ENCODE measurements around the gene VPS16.

The VPS16 gene

DNA sequence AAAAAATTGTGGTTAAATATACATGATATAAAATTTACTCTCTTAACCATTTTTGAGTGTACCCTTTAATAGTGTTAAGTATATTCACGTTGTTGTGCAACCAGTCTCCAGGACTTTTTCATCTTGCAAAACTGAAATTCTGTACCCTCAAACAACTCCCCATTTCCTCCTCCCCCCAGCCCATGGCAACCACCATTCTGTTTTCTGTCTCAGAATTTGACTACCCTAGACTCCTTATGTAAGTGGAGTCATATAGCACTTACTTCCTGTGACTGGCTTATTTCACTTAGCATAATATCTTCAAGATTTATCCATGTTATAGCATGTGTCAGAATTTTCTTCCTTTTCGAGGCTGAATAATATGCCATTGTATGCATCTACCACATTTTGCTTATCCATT lies 5.1 kb downstream of the VPS16 start:
- Histone ChIP-seq H3K36me3 (ENCODE audit: control insufficient read depth, low read length) (no peaks in the 10 kb centered on the region), H3K79me2 (ENCODE audit: control insufficient read depth, low read length) (peaks cover 11% of the 10 kb centered on the region), H4K20me1 (ENCODE audit: control insufficient read depth, insufficient read depth, low read depth, low read length) (no peaks in the 10 kb centered on the region), H3K27me3 (ENCODE audit: control insufficient read depth, low read length) (no peaks in the 10 kb centered on the region), H3K9me3 (ENCODE audit: control insufficient read depth, insufficient read depth, low read length) (no peaks in the 10 kb centered on the region), H3F3A (ENCODE audit: control insufficient read depth, insufficient read depth) (no peaks in the 10 kb centered on the region), H3K9me2 (replicated peaks; ENCODE audit: control insufficient read depth, low read length) (no peaks in the 10 kb centered on the region), H3K4me1 (ENCODE audit: control insufficient read depth, low read length) (peaks cover 8% of the 10 kb centered on the region), H3K4me3 (ENCODE audit: low read length) (no peak overlapping the region), H3K4me2 (ENCODE audit: low read length) (no peak overlapping the region), H3K27ac (ENCODE audit: low read depth, low read length) (no peak overlapping the region)
- no peak for TF ChIP-seq EZH2phosphoT487 (IDR thresholded peaks at IDR 0.05; ENCODE audit: borderline replicate concordance, low read length)
- TF ChIP-seq, protein P1, sequence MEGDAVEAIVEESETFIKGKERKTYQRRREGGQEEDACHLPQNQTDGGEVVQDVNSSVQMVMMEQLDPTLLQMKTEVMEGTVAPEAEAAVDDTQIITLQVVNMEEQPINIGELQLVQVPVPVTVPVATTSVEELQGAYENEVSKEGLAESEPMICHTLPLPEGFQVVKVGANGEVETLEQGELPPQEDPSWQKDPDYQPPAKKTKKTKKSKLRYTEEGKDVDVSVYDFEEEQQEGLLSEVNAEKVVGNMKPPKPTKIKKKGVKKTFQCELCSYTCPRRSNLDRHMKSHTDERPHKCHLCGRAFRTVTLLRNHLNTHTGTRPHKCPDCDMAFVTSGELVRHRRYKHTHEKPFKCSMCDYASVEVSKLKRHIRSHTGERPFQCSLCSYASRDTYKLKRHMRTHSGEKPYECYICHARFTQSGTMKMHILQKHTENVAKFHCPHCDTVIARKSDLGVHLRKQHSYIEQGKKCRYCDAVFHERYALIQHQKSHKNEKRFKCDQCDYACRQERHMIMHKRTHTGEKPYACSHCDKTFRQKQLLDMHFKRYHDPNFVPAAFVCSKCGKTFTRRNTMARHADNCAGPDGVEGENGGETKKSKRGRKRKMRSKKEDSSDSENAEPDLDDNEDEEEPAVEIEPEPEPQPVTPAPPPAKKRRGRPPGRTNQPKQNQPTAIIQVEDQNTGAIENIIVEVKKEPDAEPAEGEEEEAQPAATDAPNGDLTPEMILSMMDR (IDR thresholded peaks at IDR 0.05; ENCODE audit: low read depth, low read length, poor library complexity, severe bottlenecking), result no peak

DNA sequence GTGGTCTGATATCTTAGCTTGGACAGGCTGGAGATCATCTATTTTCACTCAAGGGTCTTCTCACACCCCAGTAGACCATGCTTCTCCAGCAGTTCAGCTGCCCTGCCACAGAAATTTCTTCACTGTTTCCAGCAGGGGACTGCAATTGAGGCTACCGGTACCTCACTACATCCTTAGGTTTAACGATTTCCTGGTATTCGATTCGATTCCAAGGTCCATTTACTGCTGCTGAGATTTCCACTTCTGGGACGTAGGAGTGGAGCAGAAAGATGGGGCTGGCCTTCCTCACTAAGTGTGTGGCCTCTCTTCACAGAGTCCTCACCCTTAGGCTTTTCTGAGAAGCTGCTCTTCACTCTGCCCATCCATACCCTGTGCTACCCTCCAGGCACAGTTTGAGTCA lies 6.2 kb downstream of the VPS16 start:
- H3K4me3 ChIP-seq (ENCODE audit: low read length), result no peak overlapping the region
- no peak for TF ChIP-seq EZH2phosphoT487 (IDR thresholded peaks at IDR 0.05; ENCODE audit: borderline replicate concordance, low read length)
- TF ChIP-seq, protein P1 (IDR thresholded peaks at IDR 0.05; ENCODE audit: low read depth, low read length, poor library complexity, severe bottlenecking), result no peak
- no peak overlapping the region for H3K27ac ChIP-seq (ENCODE audit: low read depth, low read length)
- H4K20me1 ChIP-seq (ENCODE audit: control insufficient read depth, insufficient read depth, low read depth, low read length), result no peaks in the 10 kb centered on the region
- no peaks in the 10 kb centered on the region for H3K27me3 ChIP-seq (ENCODE audit: control insufficient read depth, low read length)
- H3K9me3 ChIP-seq (ENCODE audit: control insufficient read depth, insufficient read depth, low read length), result no peaks in the 10 kb centered on the region
- no peaks in the 10 kb centered on the region for H3K36me3 ChIP-seq (ENCODE audit: control insufficient read depth, low read length)
- H3K79me2 ChIP-seq (ENCODE audit: control insufficient read depth, low read length), result peaks cover 1% of the 10 kb centered on the region
- no peaks in the 10 kb centered on the region for H3F3A ChIP-seq (ENCODE audit: control insufficient read depth, insufficient read depth)
- no peak overlapping the region for H3K4me2 ChIP-seq (ENCODE audit: low read length)
- no peaks in the 10 kb centered on the region for H3K9me2 ChIP-seq (replicated peaks; ENCODE audit: control insufficient read depth, low read length)
- H3K4me1 ChIP-seq (ENCODE audit: control insufficient read depth, low read length), result peaks cover 2% of the 10 kb centered on the region

DNA sequence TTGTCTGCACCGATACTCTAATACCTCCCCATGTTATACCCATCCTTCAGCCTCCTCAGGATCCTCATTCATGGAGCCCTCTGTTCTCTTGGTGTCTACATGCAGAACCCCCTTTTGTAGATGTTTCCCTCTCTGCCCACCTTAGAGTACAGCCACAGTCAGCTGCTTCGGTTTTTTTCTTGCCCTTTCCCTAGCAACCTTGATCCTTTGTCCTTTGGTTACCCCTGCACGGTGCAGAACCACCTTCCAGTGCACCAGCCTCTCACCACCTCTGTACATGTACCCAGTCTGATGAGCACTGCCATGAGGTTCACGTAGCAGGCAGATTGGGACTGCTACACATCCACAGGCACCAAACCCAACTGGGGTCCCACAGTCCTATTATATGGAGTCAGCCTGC lies 7.3 kb downstream of the VPS16 start:
- H3K27me3 ChIP-seq (ENCODE audit: control insufficient read depth, low read length), result no peaks in the 10 kb centered on the region
- H3K27ac ChIP-seq (ENCODE audit: low read depth, low read length), result no peak overlapping the region
- no peaks in the 10 kb centered on the region for H3K9me3 ChIP-seq (ENCODE audit: control insufficient read depth, insufficient read depth, low read length)
- H3K4me2 ChIP-seq (ENCODE audit: low read length), result no peak overlapping the region
- H3K9me2 ChIP-seq (replicated peaks; ENCODE audit: control insufficient read depth, low read length), result no peaks in the 10 kb centered on the region
- H3F3A ChIP-seq (ENCODE audit: control insufficient read depth, insufficient read depth), result no peaks in the 10 kb centered on the region
- TF ChIP-seq EZH2phosphoT487 (IDR thresholded peaks at IDR 0.05; ENCODE audit: borderline replicate concordance, low read length), result no peak
- TF ChIP-seq, protein P1 (IDR thresholded peaks at IDR 0.05; ENCODE audit: low read depth, low read length, poor library complexity, severe bottlenecking), result no peak
- H3K79me2 ChIP-seq (ENCODE audit: control insufficient read depth, low read length), result no peaks in the 10 kb centered on the region
- H3K4me1 ChIP-seq (ENCODE audit: control insufficient read depth, low read length), result peaks cover 6% of the 10 kb centered on the region; the same call in 1 of the 2 replicates
- H4K20me1 ChIP-seq (ENCODE audit: control insufficient read depth, insufficient read depth, low read depth, low read length), result no peaks in the 10 kb centered on the region
- H3K36me3 ChIP-seq (ENCODE audit: control insufficient read depth, low read length), result no peaks in the 10 kb centered on the region
- H3K4me3 ChIP-seq (ENCODE audit: low read length), result no peak overlapping the region

DNA sequence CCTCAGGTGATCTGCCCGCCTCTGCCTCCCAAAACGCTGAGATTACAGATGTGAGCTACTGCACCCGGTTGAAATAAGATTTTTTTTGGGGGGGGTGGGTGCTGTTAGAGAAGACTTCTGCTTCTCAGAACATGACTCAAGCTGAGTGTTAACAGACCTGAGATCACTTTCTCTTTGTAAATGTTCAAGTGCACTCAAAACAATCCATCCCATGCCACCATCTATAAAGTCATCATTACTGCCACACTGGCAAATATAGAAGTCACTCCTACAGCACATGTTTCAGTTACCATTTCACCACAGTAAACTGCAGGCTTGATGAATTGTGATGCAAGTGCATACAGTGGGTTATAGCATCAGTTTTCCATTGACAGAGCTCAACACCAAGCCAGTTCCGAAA lies 9.0 kb downstream of the VPS16 start:
- Histone ChIP-seq H4K20me1 (ENCODE audit: control insufficient read depth, insufficient read depth, low read depth, low read length) (no peaks in the 10 kb centered on the region), H3K27me3 (ENCODE audit: control insufficient read depth, low read length) (no peaks in the 10 kb centered on the region), H3K36me3 (ENCODE audit: control insufficient read depth, low read length) (no peaks in the 10 kb centered on the region), H3K27ac (ENCODE audit: low read depth, low read length) (no peak overlapping the region), H3K4me2 (ENCODE audit: low read length) (no peak overlapping the region), H3K9me2 (replicated peaks; ENCODE audit: control insufficient read depth, low read length) (no peaks in the 10 kb centered on the region), H3K4me3 (ENCODE audit: low read length) (no peak overlapping the region), H3K9me3 (ENCODE audit: control insufficient read depth, insufficient read depth, low read length) (no peaks in the 10 kb centered on the region), H3F3A (ENCODE audit: control insufficient read depth, insufficient read depth) (no peaks in the 10 kb centered on the region), H3K79me2 (ENCODE audit: control insufficient read depth, low read length) (no peaks in the 10 kb centered on the region), H3K4me1 (ENCODE audit: control insufficient read depth, low read length) (peaks cover 6% of the 10 kb centered on the region; the same call in 1 of the 2 replicates)
- no peak for TF ChIP-seq EZH2phosphoT487 (IDR thresholded peaks at IDR 0.05; ENCODE audit: borderline replicate concordance, low read length)
- TF ChIP-seq, protein P1 (IDR thresholded peaks at IDR 0.05; ENCODE audit: low read depth, low read length, poor library complexity, severe bottlenecking), result no peak
